Mononuclear cell (primary cell): ENCODE measurements around the gene EPHB1. TPM values are rescaled to one million over a fixed set of nuclear protein-coding genes. Genes with fewer than 3 reads are reported as not detected.

Source experiments
- H3K27me3 ChIP-seq: 2 replicates; pipeline ENCODE4 v1.6.0; 2011; ENCODE audit warnings: low read length, control low read depth; ENCODE audit not compliant: insufficient read depth
- H3K4me1 ChIP-seq: 2 replicates; pipeline ENCODE4 v1.5.1; 2011; ENCODE audit warnings: mild to moderate bottlenecking, low read length, control low read depth; ENCODE audit not compliant: insufficient read depth
- H3K4me3 ChIP-seq: 2 replicates; pipeline ENCODE4 v1.5.1; 2011; ENCODE audit warnings: mild to moderate bottlenecking, low read length, moderate library complexity
- H3K9me3 ChIP-seq: 2 replicates; pipeline ENCODE4 v1.5.1; 2011; ENCODE audit warnings: low read depth, mild to moderate bottlenecking, control low read depth, low read length
- total RNA-seq: library from RNA; depleted of rRNA; stranded (reverse); fragments of >200 nt; gene quantifications from one replicate; pipeline ENCODE4 v1.2.3, GENCODE V29; 2012

The EPHB1 gene
- total RNA-seq, 1 donor = 0.63 TPM

DNA sequence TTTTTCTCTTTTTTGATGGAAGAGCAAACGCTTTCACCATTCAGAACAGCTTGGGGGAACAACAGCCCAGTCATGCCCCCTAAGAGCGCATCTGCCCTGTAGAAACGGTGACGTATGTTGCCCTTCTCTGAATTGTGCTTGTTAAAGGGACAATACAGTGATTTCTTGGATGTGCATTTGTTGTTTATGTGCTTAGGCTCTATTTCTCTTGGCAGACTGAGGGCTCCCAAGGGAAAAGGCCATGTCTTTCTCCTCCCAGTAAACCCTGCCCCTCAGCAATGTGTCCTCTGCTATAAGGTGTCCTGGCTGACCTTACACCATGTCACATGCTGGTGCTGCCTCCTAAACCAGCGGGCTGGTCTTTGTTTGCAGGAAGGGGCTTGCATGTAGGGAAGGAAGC, 346.1 kb downstream of the EPHB1 start:
- no peaks in the 10 kb centered on the region for H3K27me3 ChIP-seq
- H3K9me3 ChIP-seq = no peaks in the 10 kb centered on the region
- H3K4me3 ChIP-seq = no peak overlapping the region
- no peaks in the 10 kb centered on the region for H3K4me1 ChIP-seq

DNA sequence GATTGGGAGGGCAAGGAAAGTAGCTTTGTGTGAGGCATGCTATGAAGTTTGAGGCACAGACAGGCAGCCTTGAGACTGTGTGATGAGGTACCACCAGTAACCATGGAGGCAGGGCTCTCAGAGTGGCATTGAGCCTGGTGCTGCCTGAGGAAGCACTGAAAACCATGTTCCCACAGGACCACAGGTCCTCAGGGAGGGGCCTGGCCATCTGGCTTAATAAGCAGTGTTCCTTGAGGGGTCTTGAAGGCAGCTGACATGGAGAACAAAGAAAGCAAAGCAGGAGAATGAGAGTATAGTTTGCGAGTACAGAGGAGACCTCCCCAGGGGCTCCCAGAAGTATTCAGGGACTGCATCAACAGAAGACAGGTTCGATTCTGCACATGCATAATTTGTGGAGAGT, 346.6 kb downstream of the EPHB1 start:
- Histone ChIP-seq H3K4me3 (no peak overlapping the region), H3K4me1 (no peaks in the 10 kb centered on the region), H3K27me3 (no peaks in the 10 kb centered on the region), H3K9me3 (no peaks in the 10 kb centered on the region)

DNA sequence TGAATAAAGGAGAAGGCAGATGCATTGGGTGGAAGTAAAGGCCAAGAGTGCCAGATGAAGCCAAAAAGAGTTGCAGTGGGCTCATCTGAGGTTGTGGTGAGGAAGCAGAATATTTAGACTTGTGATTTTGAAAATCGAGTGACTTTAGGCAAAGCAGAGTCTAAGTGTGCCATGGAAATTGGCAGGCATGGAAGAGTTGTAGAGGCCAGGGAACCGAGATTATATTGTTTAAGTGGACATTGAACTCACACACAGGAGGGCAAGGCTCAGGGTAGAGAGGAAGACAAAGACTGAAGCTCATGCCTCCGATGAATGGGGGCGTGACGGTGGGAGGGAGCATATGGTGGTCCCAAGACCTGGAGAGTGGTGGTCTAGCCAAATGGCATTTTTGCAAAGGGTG, 347.5 kb downstream of the EPHB1 start:
- H3K4me1 ChIP-seq = no peaks in the 10 kb centered on the region
- no peak overlapping the region for H3K4me3 ChIP-seq
- H3K27me3 ChIP-seq = no peaks in the 10 kb centered on the region
- no peaks in the 10 kb centered on the region for H3K9me3 ChIP-seq

- H3K4me3 ChIP-seq = no peak overlapping the region
- no peaks in the 10 kb centered on the region for H3K4me1 ChIP-seq
- H3K9me3 ChIP-seq = no peaks in the 10 kb centered on the region
- no peaks in the 10 kb centered on the region for H3K27me3 ChIP-seq
These were observed 348.4 kb downstream of the EPHB1 start for GRCh38 chr3:135143474-135143873.

GRCh38 chr3:135145581-135145980, 350.5 kb downstream of the EPHB1 start:
- H3K27me3 ChIP-seq = no peaks in the 10 kb centered on the region
- no peak overlapping the region for H3K4me3 ChIP-seq
- no peaks in the 10 kb centered on the region for H3K9me3 ChIP-seq
- no peaks in the 10 kb centered on the region for H3K4me1 ChIP-seq

GRCh38 chr3:135147657-135148056, 352.6 kb downstream of the EPHB1 start:
- Histone ChIP-seq H3K4me3 (no peak overlapping the region), H3K27me3 (no peaks in the 10 kb centered on the region), H3K9me3 (no peaks in the 10 kb centered on the region), H3K4me1 (no peaks in the 10 kb centered on the region)

DNA sequence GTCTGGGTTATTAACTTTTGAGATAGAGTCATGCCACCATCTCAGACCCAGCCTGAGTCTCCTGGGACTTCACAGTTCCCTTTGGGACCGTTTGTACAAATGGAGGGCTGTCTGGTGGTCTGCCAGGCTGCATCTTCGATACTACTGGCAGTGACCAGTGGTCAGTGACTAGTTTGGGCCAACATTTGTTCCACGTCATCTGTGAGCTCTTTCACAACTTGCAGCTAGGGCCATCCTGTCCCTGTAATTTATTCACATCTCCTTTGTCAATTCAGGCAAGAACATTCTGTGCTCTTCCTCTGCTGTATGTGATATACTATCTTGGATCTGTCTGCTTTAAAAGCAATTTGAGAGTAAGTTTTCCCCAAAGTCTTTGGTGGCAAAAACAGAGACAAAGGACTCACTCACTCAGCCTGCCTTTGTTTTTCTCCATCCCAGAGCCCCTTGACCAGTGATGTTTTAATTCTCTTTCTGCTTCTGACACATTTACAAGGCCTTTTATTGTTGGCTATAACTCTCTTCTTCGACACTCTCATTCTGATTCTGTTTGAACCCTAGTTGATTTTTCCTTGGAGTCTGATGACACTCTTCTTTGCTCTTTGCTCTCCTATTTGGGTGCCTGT, 353.4 kb downstream of the EPHB1 start:
- Histone ChIP-seq H3K4me1 (no peaks in the 10 kb centered on the region), H3K9me3 (no peaks in the 10 kb centered on the region), H3K27me3 (no peaks in the 10 kb centered on the region), H3K4me3 (no peak overlapping the region)

GRCh38 chr3:135149707-135150681, 354.9 kb downstream of the EPHB1 start:
- H3K4me1 ChIP-seq = no peaks in the 10 kb centered on the region
- H3K27me3 ChIP-seq = no peaks in the 10 kb centered on the region
- no peak overlapping the region for H3K4me3 ChIP-seq
- H3K9me3 ChIP-seq = no peaks in the 10 kb centered on the region

GRCh38 chr3:135154186-135154585, 359.1 kb downstream of the EPHB1 start:
- Histone ChIP-seq H3K27me3 (no peaks in the 10 kb centered on the region), H3K4me3 (no peak overlapping the region), H3K4me1 (no peaks in the 10 kb centered on the region), H3K9me3 (no peaks in the 10 kb centered on the region)

- Histone ChIP-seq H3K4me1 (no peaks in the 10 kb centered on the region), H3K9me3 (no peaks in the 10 kb centered on the region), H3K27me3 (no peaks in the 10 kb centered on the region), H3K4me3 (no peak overlapping the region)
These were observed 360.2 kb downstream of the EPHB1 start for GRCh38 chr3:135155228-135155627.

- H3K9me3 ChIP-seq = no peaks in the 10 kb centered on the region
- no peaks in the 10 kb centered on the region for H3K27me3 ChIP-seq
- H3K4me1 ChIP-seq = no peaks in the 10 kb centered on the region
- no peak overlapping the region for H3K4me3 ChIP-seq
These were observed 360.7 kb downstream of the EPHB1 start for GRCh38 chr3:135155791-135156190.

GRCh38 chr3:135157045-135157740, 362.1 kb downstream of the EPHB1 start:
- Histone ChIP-seq H3K9me3 (no peaks in the 10 kb centered on the region), H3K27me3 (no peaks in the 10 kb centered on the region), H3K4me1 (no peaks in the 10 kb centered on the region), H3K4me3 (no peak overlapping the region)

GRCh38 chr3:135158520-135158919, 363.5 kb downstream of the EPHB1 start:
- Histone ChIP-seq H3K9me3 (no peaks in the 10 kb centered on the region), H3K4me1 (no peaks in the 10 kb centered on the region), H3K4me3 (no peak overlapping the region), H3K27me3 (no peaks in the 10 kb centered on the region)

DNA sequence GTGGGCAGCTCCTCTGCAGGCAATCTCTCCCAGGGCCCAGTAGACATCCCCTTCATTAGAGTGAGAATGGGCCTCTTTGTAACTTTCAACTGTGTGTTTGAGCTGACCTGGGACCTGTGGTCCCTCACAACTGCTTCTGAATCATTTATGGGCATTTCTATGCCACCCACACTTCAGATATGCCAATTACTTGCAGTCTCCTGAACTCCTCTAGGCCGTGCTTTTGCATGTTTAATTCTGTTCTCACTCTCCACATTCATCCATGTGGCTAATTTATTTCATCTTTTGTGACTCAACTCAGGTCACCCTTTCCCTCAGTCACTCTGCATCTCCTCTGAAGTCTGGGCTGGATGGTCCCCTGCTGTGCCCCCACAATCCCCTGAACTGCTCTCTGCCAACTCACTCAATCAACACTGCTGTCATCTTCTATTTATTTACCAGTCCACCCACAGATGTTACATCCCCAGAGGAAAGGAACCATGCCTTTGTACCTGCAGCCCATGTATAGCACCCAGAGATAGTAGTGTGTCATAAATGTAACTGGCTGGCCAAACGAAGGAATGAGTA, 364.7 kb downstream of the EPHB1 start:
- H3K27me3 ChIP-seq = no peaks in the 10 kb centered on the region
- no peaks in the 10 kb centered on the region for H3K9me3 ChIP-seq
- H3K4me1 ChIP-seq = no peaks in the 10 kb centered on the region
- no peak overlapping the region for H3K4me3 ChIP-seq

- Histone ChIP-seq H3K4me1 (no peaks in the 10 kb centered on the region), H3K9me3 (no peaks in the 10 kb centered on the region), H3K27me3 (no peaks in the 10 kb centered on the region), H3K4me3 (no peak overlapping the region)
These were observed 366.4 kb downstream of the EPHB1 start for GRCh38 chr3:135161425-135161824.
